SK-N-MC (cell line): ENCODE measurements around the gene ZNF615.
"Not testable (repeated sequence)": the region's sequence is repeated elsewhere in the genome, so short reads cannot be mapped to it uniquely, and the experiment has no call there.

Experiments
- EZH2 ChIP-seq: fragments of 200-600 bp; sonication (generic); IDR thresholded peaks from one replicate; pipeline ENCODE4 v1.6.1; 2017; ENCODE audit warnings: antibody characterized with exemption
- FOXP2 ChIP-seq: optimal IDR thresholded peaks from 2 replicates; pipeline ENCODE3; 2011; ENCODE audit warnings: mild to moderate bottlenecking, moderate library complexity; ENCODE audit not compliant: insufficient read depth; ENCODE audit errors: extremely low read length, control extremely low read depth
- POLR2AphosphoS5 ChIP-seq: IDR thresholded peaks from 2 replicates; pipeline ENCODE4 v1.6.1; 2012; ENCODE audit warnings: mild to moderate bottlenecking, low read depth, low read length, borderline replicate concordance

DNA sequence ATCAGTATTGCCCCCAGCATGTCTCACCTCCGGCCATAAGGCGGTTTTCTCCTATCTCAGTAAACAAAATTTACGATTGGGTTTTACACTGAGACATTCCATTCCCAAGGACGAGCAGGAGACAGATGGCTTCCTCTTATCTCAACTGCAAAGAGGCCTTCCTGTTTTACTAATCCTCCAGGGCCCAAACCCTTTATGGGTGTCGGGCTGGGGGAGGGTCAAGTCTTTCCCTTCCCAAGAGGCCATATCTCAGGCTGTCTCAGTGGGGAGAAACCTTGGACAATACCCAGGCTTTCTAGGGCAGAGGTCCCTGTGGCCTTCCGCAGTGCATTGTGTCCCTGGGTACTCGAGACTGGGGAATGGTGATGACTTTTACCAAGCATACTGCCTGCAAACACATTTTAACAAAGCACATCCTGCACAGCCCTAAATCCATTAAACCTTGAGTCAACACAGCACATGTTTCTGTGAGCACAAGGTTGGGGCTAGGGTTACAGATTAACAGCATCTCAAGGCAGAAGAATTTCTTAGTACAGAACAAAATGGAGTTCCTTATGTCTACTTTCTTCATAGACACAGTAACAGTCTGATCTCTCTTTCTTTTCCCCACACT, 47.3 kb downstream of the ZNF615 start:
- not testable (repeated sequence) for TF ChIP-seq EZH2, POLR2AphosphoS5, FOXP2
